Heart left ventricle (tissue), 13 donors: Measurements from ENCODE around the gene RASL10A.

ENCODE experiments used
- POLR2A ChIP-seq, 2 donors: fragments of 450-650 bp; IDR thresholded peaks; one replicate each; pipeline ENCODE4 v1.6.1; 2017; ENCODE audit warnings: antibody characterized with exemption in 2 of 2, mild to moderate bottlenecking in 2 of 2, moderate library complexity in 2 of 2
- TF ChIP-seq, protein P1 (sequence below), 12 donors: fragments of 200-600 bp; sonication (generic) in 4 of 12; IDR thresholded peaks; one replicate each; pipeline versions ENCODE4 v1.5.0 to v1.8.0; 2018 to 2022; ENCODE audit warnings: antibody characterized with exemption in 12 of 12, mild to moderate bottlenecking in 5 of 12
- donor health status: ischemic (EF 13 %, LVEDD 7.1; RV severe dilation, severe dysfunction).
- donor health status: DM: no; HTN: yes; CAD: no.
- donor health status: DM: no; HTN: no; CAD: no.
- donor health status: ischemic (EF 25% LVEDD 6.9; RV normal size, moderate dysfunction).
- donor health status: ischemic (EF 25% LVEDD 5.7; RV mildly dilated, moderate dysfunction).
- donor health status: ischemic (EF 35%, LVEDD 5.7; RV mildly dilated, moderate dysfunction).
- donor health status: nonischemic (EF 11% LVEDD 7.7; RV severe dilation, severe dysfunction).
- donor health status: DM: yes; HTN: yes; CAD: no.
- donor health status: PGD.
- donor health status: ischemic (EF 29% LVEDD 5.4; RV normal size, mild dysfunction).
- donor health status: nonischemic (EF 23%, LVEDD 6.1; RV moderate dilation, normal function).

DNA sequence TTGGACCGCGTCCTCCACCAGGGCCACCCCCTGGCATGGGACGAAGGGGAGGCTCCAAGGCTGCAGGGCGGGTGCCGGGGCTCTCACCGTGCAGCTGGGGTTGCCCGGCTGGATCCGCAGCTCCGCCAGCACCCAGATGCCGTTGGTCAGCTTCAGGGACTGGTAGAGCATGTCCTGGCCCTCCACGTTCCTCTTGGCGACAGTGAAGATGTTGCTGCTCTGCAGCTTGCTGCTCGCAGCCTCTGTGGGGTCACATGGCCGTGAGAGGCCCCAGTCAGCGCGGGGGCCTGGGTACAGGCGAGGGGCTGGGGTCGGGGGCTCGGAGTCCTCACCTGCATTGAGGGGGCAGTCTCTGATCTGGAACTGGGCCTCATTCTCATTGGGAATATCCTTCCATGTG lies 14.8 kb upstream of the RASL10A start:
- TF ChIP-seq, protein P1, sequence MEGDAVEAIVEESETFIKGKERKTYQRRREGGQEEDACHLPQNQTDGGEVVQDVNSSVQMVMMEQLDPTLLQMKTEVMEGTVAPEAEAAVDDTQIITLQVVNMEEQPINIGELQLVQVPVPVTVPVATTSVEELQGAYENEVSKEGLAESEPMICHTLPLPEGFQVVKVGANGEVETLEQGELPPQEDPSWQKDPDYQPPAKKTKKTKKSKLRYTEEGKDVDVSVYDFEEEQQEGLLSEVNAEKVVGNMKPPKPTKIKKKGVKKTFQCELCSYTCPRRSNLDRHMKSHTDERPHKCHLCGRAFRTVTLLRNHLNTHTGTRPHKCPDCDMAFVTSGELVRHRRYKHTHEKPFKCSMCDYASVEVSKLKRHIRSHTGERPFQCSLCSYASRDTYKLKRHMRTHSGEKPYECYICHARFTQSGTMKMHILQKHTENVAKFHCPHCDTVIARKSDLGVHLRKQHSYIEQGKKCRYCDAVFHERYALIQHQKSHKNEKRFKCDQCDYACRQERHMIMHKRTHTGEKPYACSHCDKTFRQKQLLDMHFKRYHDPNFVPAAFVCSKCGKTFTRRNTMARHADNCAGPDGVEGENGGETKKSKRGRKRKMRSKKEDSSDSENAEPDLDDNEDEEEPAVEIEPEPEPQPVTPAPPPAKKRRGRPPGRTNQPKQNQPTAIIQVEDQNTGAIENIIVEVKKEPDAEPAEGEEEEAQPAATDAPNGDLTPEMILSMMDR (IDR thresholded peaks at IDR 0.05): no peak
- TF ChIP-seq POLR2A (IDR thresholded peaks at IDR 0.05): no peak
